HUES64 (cell line): Measurements from ENCODE around the gene PNLIPRP3.

Experiments
- H3K27ac ChIP-seq: 2 replicates; pipeline ENCODE4 v1.7.0; 2013; ENCODE audit warnings: low read depth, low read length, inconsistent platforms
- H3K27me3 ChIP-seq: 2 replicates; pipeline ENCODE4 v1.6.1; 2013; ENCODE audit warnings: mild to moderate bottlenecking, low read length; ENCODE audit not compliant: insufficient read depth
- H3K36me3 ChIP-seq: 2 replicates; pipeline ENCODE4 v1.6.1; 2013; ENCODE audit warnings: mild to moderate bottlenecking, low read length; ENCODE audit not compliant: insufficient read depth
- H3K4me1 ChIP-seq: 2 replicates; pipeline ENCODE4 v1.6.1; 2013; ENCODE audit warnings: mild to moderate bottlenecking, low read length, moderate library complexity; ENCODE audit not compliant: insufficient read depth
- H3K4me3 ChIP-seq: 2 replicates; pipeline ENCODE4 v1.5.1; 2013; ENCODE audit warnings: mild to moderate bottlenecking, low read length, moderate library complexity
- H3K9ac ChIP-seq: 2 replicates; pipeline ENCODE4 v1.6.1; 2013; ENCODE audit warnings: mild to moderate bottlenecking, low read depth, low read length
- H3K9me3 ChIP-seq: 2 replicates; pipeline ENCODE4 v1.6.1; 2013; ENCODE audit warnings: low read depth, low read length; ENCODE audit not compliant: insufficient read depth
- WGBS: fragments of 150-250, 120-280 bp; methylation state at CpG from one replicate; pipeline ENCODE4 v1.1.7; 2013; ENCODE audit warnings: missing lambda C conversion rate; 5-methylcytosine and 5-hydroxymethylcytosine counted together

Gene PNLIPRP3

GRCh38 chr10:116511365-116511764, 83.7 kb downstream of the PNLIPRP3 start:
- no peaks in the 10 kb centered on the region for H3K9me3 ChIP-seq
- no peak overlapping the region for H3K9ac ChIP-seq
- no peaks in the 10 kb centered on the region for H3K27me3 ChIP-seq
- no peak overlapping the region for H3K27ac ChIP-seq
- H3K36me3 ChIP-seq, result no peaks in the 10 kb centered on the region
- no peaks in the 10 kb centered on the region for H3K4me1 ChIP-seq
- H3K4me3 ChIP-seq, result no peak overlapping the region
- WGBS, result 72% methylated on average over 3 of the region's 3 CpGs

GRCh38 chr10:116521424-116522290, 94.0 kb downstream of the PNLIPRP3 start:
- Histone ChIP-seq H3K4me1 (no peaks in the 10 kb centered on the region), H3K27me3 (no peaks in the 10 kb centered on the region), H3K27ac (no peak overlapping the region), H3K4me3 (no peak overlapping the region), H3K9me3 (no peaks in the 10 kb centered on the region), H3K9ac (no peak overlapping the region), H3K36me3 (no peaks in the 10 kb centered on the region)
- 44% methylated on average over 6 of the region's 10 CpGs for WGBS

DNA sequence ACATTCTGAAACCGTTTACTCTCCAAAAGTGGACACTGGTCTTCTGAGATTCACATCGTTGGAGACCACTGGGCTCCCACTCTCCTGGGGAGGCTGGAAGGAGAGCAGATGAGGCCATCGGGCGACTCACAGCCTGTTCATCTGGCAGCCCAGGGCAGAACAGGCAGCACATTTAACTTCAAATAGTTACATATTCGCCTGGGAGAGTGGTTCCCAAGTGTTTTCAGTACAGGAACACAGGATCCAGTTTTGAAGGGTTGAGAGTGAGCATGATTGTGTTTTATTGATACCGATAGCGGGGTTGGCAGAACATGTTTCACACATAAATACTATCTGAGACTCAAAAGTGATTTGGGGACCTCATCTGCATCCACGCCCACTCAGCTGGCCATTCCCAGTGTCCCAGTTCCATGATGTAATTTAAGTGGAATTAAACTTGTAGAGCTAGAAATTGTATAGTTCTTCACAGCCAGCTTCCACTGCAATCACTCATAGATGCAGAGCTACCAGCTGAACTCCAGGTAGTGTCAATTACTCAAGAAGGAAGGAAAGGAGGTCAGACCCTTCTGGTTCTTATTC, 95.2 kb downstream of the PNLIPRP3 start:
- no peaks in the 10 kb centered on the region for H3K36me3 ChIP-seq
- H3K9me3 ChIP-seq, result no peaks in the 10 kb centered on the region
- 88% methylated on average over 8 of the region's 8 CpGs for WGBS
- no peak overlapping the region for H3K4me3 ChIP-seq
- no peaks in the 10 kb centered on the region for H3K4me1 ChIP-seq
- no peak overlapping the region for H3K9ac ChIP-seq
- no peaks in the 10 kb centered on the region for H3K27me3 ChIP-seq
- H3K27ac ChIP-seq, result no peak overlapping the region

GRCh38 chr10:116524736-116525135, 97.1 kb downstream of the PNLIPRP3 start:
- WGBS, result 87% methylated on average over 3 of the region's 3 CpGs
- Histone ChIP-seq H3K27ac (no peak overlapping the region), H3K36me3 (no peaks in the 10 kb centered on the region), H3K4me1 (no peaks in the 10 kb centered on the region), H3K27me3 (no peaks in the 10 kb centered on the region), H3K9me3 (no peaks in the 10 kb centered on the region), H3K4me3 (no peak overlapping the region), H3K9ac (no peak overlapping the region)

DNA sequence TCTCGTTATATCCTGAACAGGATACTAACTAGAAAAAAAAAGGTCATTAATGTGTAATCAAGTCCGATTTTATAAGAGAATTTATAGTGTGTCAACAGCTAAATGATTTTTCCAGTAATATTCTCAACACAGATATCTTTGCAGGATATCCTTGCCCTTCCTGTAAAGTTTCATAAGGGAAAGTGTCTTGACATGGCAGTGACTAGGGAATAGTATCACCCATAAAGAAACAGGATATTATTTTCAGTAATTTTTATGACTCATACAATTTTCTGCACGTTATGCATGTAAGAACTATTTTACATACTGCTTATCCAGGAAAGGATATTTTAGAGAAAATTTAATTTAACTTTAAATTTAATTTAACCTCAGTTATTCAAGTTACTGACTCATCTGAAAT, 98.6 kb downstream of the PNLIPRP3 start:
- H3K4me1 ChIP-seq, result no peaks in the 10 kb centered on the region
- no peak overlapping the region for H3K27ac ChIP-seq
- no peaks in the 10 kb centered on the region for H3K9me3 ChIP-seq
- 95% methylated on average over 1 of the region's 3 CpGs for WGBS
- H3K36me3 ChIP-seq, result no peaks in the 10 kb centered on the region
- no peaks in the 10 kb centered on the region for H3K27me3 ChIP-seq
- no peak overlapping the region for H3K9ac ChIP-seq
- H3K4me3 ChIP-seq, result no peak overlapping the region
